HL-60/S4 (cell line): Measurements from ENCODE around the gene ZBTB7B.
"Not testable (repeated sequence)": the region's sequence is repeated elsewhere in the genome, so short reads cannot be mapped to it uniquely, and the experiment has no call there.

Experiments used
- in situ Hi-C: fragments of 300-500 bp; cut with MboI; formaldehyde crosslinking; loops from 2 replicates; pipeline ENCODE4 v1.14.3; 2022; ENCODE audit warnings: low sequenced_read_pairs

The ZBTB7B gene

DNA sequence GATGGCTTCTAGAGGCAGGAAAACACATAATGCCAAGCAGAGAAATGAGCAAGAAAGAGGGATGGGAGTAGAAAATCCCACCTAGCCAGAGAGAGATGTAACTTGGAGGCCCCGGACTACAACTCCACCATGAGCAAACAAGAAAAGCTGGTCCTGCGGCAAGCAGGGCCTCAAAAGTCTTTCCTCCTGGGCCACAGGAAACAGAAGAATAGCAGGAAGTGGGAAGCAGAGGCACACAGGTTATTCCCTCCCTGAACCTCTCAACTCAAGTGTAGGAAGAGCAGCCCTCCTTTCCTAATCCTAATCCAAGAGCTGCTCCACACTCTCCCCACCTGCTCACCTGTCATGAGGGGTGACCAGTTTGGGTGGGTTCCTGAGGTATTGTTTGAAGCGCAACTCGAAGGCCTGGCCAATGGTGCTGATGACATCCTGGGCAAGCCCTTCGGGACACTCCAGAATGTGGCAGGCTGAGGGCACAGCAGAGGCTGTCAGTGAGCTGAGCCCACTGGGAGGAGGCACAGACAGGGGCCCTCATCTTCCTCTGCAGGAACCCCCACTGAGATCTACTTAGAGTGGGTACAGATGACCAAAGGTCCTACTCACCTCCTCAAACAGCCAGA, 35.2 kb upstream of the ZBTB7B start:
- in situ Hi-C loops: no loop called here

DNA sequence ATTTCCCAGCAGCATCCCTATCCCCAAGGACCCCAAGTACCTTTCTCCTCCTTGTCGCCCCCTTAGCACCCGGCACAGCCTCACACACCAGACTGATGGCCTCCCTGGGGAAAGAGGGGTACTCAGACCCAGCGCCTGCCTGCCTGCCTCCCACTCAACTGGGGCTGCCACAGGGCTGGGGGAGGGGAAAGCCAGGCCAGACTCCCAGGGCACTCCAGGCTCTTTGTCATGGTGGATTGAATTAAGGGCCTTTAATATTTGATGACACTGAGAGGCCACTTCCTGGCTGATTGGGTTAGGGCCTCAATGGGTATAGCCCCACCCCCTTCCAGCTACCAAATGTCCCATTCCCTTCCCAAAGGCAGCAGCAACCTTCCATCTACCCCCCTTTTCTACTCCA, 33.9 kb upstream of the ZBTB7B start:
- in situ Hi-C loops: no loop called here

DNA sequence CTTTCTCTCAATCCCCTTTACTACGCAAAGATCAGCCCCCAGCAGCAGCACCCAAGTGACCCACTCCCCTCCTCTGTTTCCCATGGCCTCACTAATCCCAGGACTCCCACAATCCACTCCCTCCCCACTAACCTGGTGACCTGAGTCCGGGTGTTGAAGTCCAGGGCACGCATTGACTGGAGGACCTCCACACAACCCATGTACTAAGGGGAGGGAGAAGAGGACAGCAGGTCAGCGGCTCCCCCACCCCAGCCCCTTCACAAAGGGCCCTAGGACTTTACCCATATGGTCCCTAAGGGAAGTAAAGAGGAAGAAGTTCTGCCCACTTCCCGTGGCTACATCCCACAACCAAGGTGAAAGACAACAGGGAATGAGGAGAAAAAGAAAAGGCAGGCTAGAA, 33.4 kb upstream of the ZBTB7B start:
- in situ Hi-C loops: no loop called here

DNA sequence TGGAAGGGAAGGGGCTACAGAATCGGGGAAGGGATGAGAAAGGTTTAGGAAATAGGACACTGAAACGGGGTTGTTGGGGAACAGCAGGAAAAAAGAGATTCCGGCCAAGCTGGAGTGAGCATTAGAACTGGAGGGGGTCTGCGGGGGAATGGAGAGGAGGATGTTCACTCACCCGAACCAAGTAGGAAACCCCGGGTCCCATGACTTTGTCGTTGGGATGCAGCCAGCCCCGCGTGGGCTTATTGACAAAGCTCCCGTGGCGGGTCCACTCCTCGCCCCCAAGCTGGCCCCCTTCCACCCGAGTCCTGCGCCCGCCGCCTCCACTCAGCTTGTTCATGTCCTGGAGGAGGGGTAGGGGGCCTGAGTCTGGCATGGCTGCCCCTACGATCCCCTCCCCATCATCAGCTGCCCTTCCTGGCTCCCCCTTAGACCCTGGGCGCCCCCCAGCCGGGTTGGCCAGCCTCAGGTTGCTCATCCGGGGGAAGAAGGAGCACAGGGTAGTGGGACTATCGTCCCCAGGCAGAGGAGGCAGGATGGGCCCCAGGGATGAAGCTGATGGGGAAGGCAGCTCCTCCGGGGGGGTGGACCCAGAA, 32.6 kb upstream of the ZBTB7B start:
- in situ Hi-C loops: no loop called here

DNA sequence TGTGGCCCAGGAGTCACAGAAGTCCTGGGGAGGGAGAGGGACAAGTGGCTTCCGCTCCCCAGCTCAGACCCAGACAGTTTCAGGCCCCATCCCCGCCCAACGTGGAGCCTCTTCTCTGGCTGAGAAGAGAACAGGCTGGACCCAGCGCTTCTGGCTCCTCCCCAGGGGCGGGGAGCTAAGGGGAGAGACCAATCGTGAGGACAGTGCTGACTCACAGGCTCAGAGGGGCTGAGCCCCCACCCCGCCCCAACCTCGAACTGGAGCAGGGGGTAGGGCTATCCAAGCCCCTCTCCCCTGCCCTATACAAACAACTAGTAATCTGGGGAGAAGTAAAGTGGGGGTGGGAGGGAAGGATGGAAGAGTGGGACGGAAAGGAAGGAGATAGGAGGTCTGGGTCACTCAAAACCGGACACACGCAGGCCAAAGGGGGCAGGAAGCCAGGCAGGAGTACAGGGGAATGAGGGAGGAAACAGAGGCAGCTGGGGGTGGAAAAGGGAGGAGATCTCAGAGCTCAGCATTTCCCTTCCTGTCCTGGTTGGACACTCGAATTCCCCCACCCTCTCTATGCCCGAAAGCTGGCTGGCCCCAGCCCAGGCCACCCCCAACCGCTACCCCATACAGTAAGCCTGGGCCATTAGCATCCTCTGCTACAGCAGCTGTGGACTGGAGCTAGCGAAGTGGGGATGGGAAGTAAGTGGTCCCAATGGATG, 31.8 kb upstream of the ZBTB7B start, which contains the start of gene SHC1:
SHC1 (minus strand) TSS at position 117 of the 710 bp plus-strand sequence. CDS start 221 bp downstream, outside the sequence.
- in situ Hi-C loops: no loop called here

DNA sequence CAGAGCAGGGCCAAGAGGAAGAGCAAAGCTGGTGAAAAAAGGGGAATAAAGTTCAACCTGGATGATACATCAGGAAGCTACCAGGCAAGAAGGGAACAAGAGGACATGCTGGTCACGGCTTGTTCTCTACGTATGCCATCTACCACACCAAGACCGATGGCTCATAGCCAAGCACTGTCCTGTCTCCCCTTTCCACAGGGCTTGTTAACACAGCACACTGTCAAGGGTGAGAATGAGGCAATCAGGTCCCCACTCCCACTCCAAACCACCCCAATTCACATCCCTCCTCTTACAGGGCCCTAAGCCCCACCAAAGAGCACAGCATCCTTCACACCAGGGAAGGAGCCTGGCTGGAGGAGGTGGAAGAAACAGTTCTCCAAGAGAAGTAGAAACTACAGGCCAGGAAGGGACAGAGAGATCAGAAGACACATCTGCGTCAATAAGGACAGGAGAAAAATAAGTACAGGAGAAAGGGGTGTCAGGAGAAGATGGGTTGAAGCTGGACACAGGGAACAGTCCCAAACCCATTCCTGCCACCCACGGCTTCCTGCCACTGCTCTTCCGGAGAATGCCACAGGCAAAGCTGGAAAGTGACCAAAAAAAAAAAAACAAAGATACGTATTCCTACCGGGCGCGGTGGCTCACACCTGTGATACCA, 31.1 kb upstream of the ZBTB7B start:
- in situ Hi-C loops: no loop called here

DNA sequence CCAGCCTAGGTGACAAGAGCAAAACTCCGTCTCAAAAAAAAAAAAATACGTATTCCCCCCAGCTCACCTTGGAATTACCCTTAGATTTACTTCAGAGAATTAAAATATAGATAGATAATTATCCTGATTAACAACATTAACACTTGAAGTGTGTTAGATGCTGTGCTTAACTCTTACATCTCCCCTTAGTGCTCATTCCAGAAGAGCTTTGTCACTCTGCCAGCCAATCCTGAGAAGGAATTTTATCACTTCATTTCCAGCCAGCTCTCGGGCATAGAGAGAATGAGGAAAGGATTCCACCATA, 30.4 kb upstream of the ZBTB7B start:
- in situ Hi-C loops: no loop called here

DNA sequence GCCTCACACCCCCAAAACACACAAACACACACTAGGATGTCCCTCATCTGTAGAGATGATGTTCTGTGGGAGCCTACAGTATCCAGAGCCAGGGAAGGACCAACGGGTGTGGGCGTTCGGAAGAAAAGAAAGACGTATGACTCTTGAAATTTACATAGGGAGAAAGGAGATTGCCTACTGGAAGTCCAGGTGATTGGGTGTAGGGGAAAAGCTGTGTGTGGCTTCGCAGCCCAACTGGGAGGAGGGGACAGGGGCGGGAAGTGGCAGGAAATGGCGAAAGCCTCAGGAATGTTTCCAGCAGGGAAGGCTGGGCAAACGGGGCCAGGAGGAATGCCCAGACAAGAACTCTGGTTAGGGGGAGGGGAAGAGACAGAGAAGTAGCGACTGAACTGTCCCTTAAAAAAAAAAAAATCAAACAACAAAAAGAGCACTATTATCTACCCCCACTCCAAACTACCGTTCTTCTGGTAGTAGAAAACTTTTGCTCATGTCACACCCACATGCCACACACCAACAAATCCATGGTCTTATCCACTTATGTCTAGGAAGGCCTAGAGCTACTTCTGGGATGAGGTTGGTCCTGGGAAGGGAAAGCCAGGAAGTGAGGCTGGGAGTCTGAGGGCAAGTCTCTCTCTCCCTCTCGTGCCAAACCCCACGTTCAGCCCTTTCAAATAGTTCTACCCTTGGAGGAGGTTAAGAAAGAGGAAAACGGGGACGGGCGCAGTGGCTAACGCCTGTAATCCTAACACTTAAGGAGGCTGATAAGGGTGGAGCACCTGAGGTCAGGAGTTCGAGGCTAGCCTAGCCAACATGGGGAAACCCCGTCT, 29.9 kb upstream of the ZBTB7B start:
- in situ Hi-C loops: no loop called here

DNA sequence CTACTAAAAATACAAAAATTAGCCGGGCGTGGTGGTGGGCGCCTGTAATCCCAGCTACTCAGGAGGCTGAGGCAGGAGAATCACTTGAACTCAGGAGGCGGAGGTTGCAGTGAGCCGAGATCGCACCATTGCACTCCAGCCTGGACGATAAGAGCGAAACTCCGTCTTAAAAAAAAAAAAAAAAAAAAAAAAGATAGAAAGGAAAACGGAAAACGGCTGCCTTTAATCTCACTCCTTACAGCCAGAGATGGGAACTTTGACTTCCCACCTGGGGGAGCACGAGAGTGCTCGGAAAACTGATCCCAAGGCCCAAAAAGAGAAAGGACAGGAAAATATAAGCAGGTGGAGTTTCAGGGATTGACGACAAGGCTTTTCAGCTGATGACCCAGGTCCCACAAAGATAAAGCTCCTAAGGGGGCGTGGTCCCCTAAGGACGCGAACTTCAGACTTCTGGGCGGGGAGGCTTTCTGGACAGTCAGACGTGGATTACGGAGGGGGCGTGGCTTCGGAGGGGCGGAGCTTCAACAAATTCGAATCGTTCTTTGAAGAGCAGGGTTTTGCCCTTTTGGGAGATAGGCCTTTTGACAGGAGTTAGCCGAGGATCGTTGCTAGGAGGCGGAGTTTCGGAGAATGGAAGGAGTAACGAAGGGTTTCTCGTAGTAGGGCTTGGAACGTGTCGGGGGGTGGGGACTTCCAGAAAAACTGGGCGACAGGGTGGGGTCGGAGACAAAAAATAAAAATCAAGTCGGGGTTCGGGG, 29.1 kb upstream of the ZBTB7B start:
- in situ Hi-C loops: no loop called here

DNA sequence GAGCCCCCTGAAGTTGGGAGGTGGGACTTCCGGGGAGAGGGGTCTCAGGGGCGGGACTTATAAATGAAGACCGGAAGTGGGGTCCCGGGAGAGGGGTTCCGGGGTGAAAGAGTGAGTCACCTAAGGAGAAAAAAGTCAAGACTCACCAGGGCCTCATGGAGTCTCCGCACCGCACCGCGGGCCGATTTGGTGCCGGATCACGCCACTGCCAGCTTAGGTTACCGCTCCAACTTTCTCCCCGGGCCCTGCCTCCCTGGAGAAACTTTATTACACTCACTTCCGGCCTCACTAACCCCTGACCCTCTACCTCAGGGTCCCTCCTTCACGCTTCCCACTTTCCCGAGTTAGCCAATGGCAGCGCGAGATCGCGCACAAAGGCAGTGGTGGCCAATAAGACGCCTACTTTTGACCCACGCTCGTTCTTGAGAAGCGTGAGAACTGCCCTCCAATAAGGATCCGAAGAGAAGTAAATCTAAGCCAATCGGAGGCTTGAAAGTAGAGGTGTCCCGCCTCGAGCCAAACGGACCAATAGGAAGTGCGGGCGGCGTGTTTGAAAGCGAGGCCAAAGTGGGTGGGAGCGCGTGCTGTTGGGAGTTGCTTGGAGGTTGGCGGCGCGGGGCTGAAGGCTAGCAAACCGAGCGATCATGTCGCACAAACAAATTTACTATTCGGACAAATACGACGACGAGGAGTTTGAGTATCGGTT, 28.3 kb upstream of the ZBTB7B start, which contains the start of gene CKS1B:
CKS1B (plus strand) TSS at position 580 of the 706 bp plus-strand sequence; CDS start at position 645, 65 bp downstream.
- in situ Hi-C loops: no loop called here

DNA sequence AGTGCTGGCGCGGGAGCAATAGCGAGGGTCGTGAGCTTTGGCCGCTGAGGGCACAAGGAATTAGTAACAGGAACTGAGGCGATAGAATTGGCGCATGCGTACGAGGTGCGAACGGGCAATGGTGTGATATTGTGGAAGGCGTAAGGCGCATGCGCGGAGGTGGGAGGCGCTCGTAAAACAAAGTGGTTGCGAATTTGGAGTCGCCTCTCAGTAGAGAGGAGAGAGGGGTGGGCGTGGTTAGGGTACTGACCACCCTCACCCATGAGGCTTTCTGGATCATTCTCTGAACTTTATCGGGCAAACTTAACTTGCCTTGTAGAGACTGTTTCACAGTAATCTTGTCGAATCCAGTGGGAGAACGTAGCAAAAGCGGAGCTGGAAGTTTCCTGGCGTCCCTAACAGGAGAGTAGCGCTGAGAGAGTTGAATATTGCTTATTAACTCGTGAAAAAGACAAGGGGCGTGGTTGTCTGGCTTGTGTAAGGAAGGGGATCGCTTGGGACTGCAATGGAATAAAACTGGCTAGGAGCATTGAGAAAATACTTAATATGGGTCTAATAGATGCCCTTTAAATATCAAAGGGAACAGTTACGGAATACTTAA, 27.7 kb upstream of the ZBTB7B start:
- in situ Hi-C loops: no loop called here

DNA sequence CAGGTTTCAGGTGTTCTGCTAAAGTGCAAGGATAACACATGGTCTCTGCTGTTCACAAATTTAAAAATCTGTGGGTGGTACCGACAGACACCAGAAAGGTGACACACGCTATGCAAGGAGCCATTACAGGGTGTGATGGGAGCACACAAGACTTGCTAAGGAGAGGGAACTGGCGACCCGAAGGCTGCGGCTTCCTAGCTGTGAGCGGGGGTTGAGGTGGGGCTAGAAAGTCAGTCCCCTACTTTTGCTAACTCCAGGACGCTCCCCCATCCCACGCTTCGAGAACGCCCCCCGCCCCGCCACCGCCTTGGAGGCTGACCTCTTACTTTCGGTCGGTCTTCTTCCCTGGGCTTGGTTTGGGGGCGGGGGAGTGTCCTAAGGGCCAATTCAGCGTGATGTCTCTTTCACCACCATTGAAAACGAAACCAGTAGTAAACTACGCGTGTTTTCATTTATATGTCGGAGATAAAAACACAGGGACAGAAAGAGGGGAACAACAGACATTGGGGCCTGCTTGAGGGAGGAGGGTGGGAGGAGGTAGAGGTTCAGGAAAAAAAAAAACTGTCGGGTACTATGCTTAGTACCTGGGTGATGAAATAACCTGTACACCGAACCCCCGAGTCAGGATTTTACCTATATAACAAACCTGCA, 27.1 kb upstream of the ZBTB7B start:
- in situ Hi-C loops: no loop called here

DNA sequence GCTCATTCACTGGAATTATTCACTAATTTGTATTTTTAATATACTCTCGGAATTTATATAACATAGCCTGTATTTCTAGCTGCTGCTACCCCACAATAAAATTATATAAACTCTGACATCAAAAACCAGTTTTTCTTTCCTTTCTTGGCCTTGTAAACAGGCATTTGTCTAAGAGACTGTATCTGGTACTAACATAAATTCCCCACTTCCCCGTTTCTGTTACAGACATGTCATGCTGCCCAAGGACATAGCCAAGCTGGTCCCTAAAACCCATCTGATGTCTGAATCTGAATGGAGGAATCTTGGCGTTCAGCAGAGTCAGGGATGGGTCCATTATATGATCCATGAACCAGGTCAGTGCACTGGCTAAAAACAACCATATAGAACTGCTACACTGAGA, 24.8 kb upstream of the ZBTB7B start:
- in situ Hi-C loops: not testable (repeated sequence)

DNA sequence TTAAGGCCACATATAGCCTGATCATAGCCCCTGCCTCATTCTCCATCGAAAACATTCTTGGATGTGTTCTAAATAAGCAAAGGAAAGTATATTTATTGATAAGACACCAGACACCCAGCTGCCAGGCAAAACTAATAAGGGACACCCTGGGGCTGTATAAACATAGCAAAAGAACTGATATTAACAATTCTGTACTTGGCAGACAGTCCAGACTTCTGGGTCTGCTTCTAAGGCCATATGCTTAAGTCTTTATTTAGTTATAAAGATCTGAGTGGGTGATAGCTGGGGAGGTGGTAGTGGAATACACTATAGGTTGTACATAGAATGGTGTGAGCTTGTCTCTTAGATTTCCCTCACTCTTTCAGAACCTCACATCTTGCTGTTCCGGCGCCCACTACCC, 24.2 kb upstream of the ZBTB7B start:
- in situ Hi-C loops: no loop called here

DNA sequence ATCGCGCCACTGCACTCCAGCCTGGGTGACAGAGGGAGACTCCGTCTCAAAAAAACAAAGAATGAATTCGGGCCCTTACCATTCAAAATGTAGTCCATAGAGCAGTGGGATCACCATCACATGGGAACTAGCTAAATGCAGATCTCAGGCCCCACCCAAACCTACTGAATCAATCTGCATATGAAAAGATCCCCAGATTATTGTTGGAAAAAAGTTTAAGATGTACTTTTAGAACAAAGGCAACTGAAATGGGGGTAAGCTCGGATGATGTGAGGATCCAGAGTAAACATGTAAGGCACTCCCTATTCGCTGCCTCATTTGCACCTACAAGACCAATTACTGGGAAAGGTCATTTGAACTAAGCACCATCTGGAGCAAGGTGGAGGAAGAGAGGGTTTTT, 20.3 kb upstream of the ZBTB7B start:
- in situ Hi-C loops: no loop called here

DNA sequence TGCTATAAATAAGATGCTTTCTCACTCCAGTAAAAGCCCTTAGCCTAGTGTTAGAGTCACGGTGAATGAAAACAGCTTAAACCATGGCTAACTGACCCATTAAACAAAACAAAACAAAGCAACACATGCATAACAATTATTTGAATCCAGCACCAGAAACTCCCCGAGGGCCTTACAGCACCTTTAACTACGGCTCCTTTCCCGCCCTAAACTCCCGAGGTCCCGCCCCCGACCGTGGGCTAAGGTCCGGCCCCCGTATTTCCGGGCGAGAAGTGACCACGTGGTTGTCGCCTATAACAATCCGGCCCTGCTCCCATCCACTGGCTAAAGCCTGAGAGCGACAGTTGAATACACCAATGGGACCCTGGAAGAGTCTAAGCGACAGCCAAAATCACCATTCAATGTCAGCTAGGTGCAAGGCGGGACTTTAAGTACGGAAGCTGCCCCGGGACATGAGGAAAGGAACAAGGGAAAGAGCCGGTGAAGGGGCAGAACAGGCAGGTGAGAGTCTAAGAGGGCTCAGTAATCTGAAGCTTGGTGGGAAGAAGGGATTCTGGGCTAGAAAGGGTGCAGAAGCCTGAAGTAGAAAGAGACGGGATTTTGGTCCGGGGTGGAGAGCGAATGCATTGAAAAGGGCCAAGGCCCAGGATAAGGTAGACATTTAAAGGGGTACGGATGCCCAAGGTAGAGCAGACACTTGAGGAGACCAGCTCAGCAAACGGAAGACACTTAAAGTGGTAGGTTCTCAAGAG, 19.5 kb upstream of the ZBTB7B start, which contains the start of gene FLAD1:
FLAD1 (plus strand) TSS at position 448 of the 752 bp plus-strand sequence. CDS start 351 bp downstream, outside the sequence.
- in situ Hi-C loops: no loop called here

DNA sequence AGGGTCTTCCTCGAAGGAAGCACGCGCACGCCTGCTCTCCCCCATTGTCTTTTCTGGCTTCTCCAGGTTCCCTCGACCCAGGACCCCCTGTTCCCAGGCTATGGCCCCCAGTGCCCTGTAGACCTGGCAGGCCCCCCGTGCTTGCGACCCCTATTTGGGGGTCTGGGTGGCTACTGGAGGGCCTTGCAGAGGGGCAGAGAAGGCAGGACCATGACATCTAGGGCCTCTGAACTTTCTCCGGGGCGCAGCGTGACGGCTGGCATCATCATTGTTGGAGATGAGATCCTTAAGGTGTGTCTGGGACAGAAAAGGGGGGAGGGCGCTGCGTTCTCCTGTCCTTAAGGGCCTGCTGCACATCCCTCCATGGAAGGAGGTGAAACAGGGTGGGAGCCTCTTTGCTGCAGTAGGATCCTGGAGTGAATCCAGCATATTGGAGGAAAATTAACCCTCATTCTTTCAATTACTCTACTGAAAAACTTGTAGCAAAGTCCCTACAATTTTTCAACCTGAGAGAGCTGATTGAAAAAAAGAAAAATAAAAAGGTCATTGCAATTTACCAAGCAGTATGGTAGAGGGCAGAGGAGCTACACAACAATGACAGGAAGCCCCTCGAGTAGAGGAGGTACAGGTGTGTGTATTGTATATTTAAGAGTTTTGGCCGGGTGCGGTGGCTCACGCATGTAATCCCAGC, 18.7 kb upstream of the ZBTB7B start:
- in situ Hi-C loops: no loop called here
